SH-SY5Y (cell line): Measurements from ENCODE around the gene UBE2S.

Source experiments
- GATA2 ChIP-seq: IDR thresholded peaks from 2 replicates; pipeline ENCODE4 v1.6.1; 2011; ENCODE audit warnings: mild to moderate bottlenecking, low read depth, low read length
- GATA3 ChIP-seq: IDR thresholded peaks from 2 replicates; pipeline ENCODE4 v1.6.1; 2011; ENCODE audit warnings: low read depth, mild to moderate bottlenecking, low read length, moderate library complexity

DNA sequence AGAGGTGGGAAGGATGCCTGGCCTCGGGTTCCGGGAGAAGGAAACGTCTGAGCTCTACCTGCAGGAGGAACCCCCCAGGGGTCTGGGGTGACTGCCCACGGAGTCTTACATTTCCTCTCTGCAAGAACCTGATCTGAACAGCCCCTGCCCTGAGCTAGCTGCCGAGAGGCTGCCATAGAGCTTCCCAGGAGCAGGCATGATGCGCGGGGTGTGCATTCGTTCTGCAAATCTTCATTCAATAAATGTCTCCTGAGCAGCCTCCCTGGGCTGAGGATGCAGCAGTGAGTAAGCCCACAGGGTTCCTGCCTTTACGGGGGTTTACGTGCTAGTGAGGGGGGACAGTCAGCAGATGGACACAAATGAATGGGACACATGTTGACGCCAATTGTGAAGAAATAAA, 37.1 kb upstream of the UBE2S start:
- TF ChIP-seq GATA3 (no peak), GATA2 (no peak)
